NT2/D1 (cell line): ENCODE measurements around the gene GOLGA1.

Experiments
- DNase-seq: peaks from one replicate; pipeline ENCODE4 v3.0.0-alpha.2; 2011; ENCODE audit warnings: low read depth, low spot score
- H3K27me3 ChIP-seq: 2 replicates; pipeline ENCODE4 v1.6.0; 2011; ENCODE audit warnings: mild to moderate bottlenecking; ENCODE audit not compliant: insufficient read length, insufficient read depth
- H3K36me3 ChIP-seq: 2 replicates; pipeline ENCODE4 v1.6.1; 2011; ENCODE audit warnings: mild to moderate bottlenecking, low read length, mixed read lengths; ENCODE audit not compliant: insufficient read depth, insufficient read length
- H3K4me1 ChIP-seq: 2 replicates; pipeline ENCODE4 v1.5.1; 2011; ENCODE audit not compliant: insufficient read depth, insufficient read length
- H3K4me3 ChIP-seq: 2 replicates; pipeline ENCODE4 v1.5.1; 2011; ENCODE audit warnings: low read depth; ENCODE audit not compliant: insufficient read length
- H3K9ac ChIP-seq: 2 replicates; pipeline ENCODE4 v1.6.0; 2011; ENCODE audit warnings: low read depth; ENCODE audit not compliant: insufficient read length
- H3K9me3 ChIP-seq: 2 replicates; pipeline ENCODE4 v1.5.1; 2011; ENCODE audit warnings: mild to moderate bottlenecking, low read length; ENCODE audit not compliant: insufficient read depth
- SUZ12 ChIP-seq: IDR thresholded peaks from 2 replicates; pipeline ENCODE4 v1.6.1; 2011; ENCODE audit not compliant: insufficient read length, insufficient read depth; ENCODE audit errors: extremely low read depth
- YY1 ChIP-seq: IDR thresholded peaks from 2 replicates; pipeline ENCODE4 v1.6.1; 2011; ENCODE audit not compliant: insufficient read length, insufficient read depth
- ZNF274 ChIP-seq: IDR thresholded peaks from 2 replicates; pipeline ENCODE4 v1.6.1; 2011; ENCODE audit warnings: mild to moderate bottlenecking, low read depth, low read length

GOLGA1 gene, protein sequence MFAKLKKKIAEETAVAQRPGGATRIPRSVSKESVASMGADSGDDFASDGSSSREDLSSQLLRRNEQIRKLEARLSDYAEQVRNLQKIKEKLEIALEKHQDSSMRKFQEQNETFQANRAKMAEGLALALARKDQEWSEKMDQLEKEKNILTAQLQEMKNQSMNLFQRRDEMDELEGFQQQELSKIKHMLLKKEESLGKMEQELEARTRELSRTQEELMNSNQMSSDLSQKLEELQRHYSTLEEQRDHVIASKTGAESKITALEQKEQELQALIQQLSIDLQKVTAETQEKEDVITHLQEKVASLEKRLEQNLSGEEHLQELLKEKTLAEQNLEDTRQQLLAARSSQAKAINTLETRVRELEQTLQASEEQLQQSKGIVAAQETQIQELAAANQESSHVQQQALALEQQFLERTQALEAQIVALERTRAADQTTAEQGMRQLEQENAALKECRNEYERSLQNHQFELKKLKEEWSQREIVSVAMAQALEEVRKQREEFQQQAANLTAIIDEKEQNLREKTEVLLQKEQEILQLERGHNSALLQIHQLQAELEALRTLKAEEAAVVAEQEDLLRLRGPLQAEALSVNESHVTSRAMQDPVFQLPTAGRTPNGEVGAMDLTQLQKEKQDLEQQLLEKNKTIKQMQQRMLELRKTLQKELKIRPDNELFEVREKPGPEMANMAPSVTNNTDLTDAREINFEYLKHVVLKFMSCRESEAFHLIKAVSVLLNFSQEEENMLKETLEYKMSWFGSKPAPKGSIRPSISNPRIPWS

DNA sequence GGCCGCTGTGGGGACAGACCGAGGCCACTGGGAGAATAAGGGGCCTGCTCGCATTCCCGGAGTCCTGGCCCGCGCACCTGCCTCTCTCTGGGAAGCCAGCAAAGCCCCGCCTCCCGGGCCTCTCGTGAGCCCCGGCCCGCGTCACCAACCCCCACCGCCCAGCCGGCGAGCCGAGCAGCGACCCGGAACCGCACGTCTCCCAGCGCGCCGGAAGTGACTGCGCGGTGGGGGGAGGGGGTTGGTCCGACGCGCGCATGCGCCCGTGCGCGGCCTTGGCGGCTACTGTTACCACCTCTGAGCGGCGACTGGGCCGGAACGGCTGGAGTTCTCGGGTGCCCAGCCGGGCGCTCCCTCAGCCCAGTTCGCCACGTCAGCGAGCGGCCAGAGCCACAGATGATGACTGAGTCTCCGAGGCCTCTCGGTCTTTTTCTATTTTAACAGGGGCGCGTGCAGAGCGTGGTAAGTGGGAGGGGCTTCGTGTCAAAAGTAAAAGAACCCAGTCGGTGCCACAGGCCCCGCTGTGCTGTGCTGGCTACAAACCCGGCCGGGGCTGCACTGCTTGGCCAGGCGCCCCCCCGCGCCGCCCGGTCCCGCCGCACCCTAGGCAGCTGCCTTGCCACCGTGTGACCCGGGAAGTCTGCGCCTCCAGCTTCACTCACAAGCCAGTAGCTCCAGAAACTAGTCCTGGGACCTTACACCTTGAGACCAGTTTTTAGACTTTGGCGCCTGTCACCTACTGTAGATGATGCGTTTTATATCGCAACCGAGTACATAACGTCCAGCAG is at the start of gene GOLGA1:
TSS of gene GOLGA1 (minus strand) at position 190 of the 785 bp plus-strand sequence. CDS start 2,372 bp downstream, outside the sequence.
- H3K36me3 ChIP-seq, result no peaks in the 10 kb centered on the region

DNA sequence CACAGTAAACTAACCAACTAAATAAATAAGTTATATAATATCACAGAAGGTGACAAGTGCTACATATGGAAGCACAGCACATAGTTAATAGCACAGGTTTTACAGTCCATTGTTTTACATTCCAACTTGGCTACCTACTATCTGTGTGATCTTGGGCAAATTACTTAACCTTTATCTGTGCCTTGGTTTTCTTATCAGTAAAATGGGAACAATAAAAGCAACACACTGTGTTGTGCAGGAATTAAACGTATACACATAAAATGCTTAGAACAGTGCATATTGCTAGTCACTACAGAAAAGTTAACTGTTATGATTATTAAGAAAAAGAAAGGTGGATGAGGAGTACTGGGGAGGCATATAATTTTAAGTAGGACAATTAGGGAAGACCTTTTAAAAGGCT is 42.8 kb upstream of the GOLGA1 start:
- no peaks in the 10 kb centered on the region for H3K9me3 ChIP-seq
- H3K36me3 ChIP-seq, result peaks cover 12% of the 10 kb centered on the region
- H3K4me3 ChIP-seq, result no peak overlapping the region
- DNase-seq, result no peak
- H3K9ac ChIP-seq, result no peak overlapping the region
- TF ChIP-seq ZNF274 (no peak), YY1 (no peak), SUZ12 (no peak)
- no peaks in the 10 kb centered on the region for H3K4me1 ChIP-seq
- H3K27me3 ChIP-seq, result no peaks in the 10 kb centered on the region

More for the DNA sequence above, at the start of gene GOLGA1:
- Histone ChIP-seq H3K4me3 (peak within 1 kb of the TSS; percentile 64), H3K4me1 (no peaks in the 10 kb centered on the region), H3K9ac (peak within 1 kb of the TSS; percentile 84), H3K9me3 (no peaks in the 10 kb centered on the region), H3K27me3 (no peaks in the 10 kb centered on the region)
- DNase-seq, result peak; percentile 93
- TF ChIP-seq YY1 (no peak), ZNF274 (no peak), SUZ12 (no peak)

DNA sequence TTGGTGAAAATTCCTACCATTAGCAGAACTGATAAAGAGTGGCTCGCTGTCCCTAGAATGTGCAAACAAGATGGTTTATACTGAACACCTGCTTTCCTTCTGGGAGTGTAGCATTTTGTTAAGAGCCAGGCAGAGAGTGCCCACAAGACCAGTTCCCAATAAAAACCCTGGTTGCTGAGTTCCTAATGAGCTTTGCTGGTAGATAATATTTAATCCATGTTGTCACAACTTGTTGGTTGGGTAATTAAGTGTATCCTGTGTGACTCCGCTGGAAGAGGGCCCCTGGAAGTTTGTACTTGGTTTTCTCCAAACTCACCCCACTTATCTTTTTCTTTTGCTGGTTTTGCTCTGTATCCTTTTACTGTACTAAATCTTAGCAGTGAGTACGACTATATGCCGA is 39.5 kb upstream of the GOLGA1 start:
- Histone ChIP-seq H3K36me3 (peaks cover 13% of the 10 kb centered on the region), H3K9ac (no peak overlapping the region), H3K4me1 (no peaks in the 10 kb centered on the region), H3K27me3 (no peaks in the 10 kb centered on the region), H3K9me3 (no peaks in the 10 kb centered on the region), H3K4me3 (no peak overlapping the region)
- no peak for DNase-seq
- no peak for TF ChIP-seq YY1
- no peak for TF ChIP-seq SUZ12
- TF ChIP-seq ZNF274, result no peak

DNA sequence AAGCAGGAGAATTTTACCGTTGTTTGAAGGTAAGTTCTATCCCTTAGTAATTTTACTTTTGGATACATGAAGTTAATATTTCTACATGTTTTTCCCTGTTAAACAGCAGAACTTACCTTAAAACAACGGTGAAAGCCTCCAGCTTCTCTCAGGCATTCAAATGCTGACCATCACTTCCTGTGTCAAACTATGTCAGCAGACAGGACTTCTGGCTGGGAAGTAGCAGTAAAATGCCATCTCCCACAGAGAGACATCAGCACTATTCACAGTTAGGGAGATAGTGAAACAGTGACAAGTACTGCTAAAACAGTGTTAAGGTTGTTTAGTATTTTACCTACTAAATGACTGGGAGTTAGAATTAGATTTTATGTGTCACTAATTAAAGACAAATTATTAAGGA is 34.2 kb upstream of the GOLGA1 start:
- DNase-seq, result peak; percentile 59
- H3K9ac ChIP-seq, result no peak overlapping the region
- TF ChIP-seq YY1 (no peak), ZNF274 (no peak), SUZ12 (no peak)
- H3K9me3 ChIP-seq, result no peaks in the 10 kb centered on the region
- H3K36me3 ChIP-seq, result peaks cover 15% of the 10 kb centered on the region
- H3K27me3 ChIP-seq, result no peaks in the 10 kb centered on the region
- H3K4me1 ChIP-seq, result no peaks in the 10 kb centered on the region
- no peak overlapping the region for H3K4me3 ChIP-seq

DNA sequence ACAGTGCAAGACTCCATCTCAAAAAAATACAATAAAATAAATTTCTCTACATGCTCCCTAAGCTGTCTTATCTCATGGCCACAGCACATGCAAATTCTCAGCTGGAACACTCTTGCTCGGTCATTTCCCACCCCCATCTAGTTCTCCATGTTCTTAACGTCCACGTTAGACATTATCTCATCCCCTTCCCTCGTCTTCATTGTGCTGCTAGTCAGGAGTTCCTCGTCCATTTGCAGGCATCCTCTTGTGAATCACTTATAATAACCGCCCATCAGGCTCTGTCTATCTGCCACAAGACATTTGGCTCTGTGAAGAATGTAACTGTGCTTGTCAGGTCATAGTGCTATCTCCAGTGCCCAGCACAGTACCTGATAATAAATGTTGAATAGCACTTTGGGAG is 32.9 kb upstream of the GOLGA1 start:
- no peak overlapping the region for H3K4me3 ChIP-seq
- TF ChIP-seq YY1, result no peak
- no peak for TF ChIP-seq ZNF274
- TF ChIP-seq SUZ12, result no peak
- DNase-seq, result no peak
- no peaks in the 10 kb centered on the region for H3K27me3 ChIP-seq
- H3K9me3 ChIP-seq, result no peaks in the 10 kb centered on the region
- H3K9ac ChIP-seq, result no peak overlapping the region
- peaks cover 15% of the 10 kb centered on the region for H3K36me3 ChIP-seq
- no peaks in the 10 kb centered on the region for H3K4me1 ChIP-seq

DNA sequence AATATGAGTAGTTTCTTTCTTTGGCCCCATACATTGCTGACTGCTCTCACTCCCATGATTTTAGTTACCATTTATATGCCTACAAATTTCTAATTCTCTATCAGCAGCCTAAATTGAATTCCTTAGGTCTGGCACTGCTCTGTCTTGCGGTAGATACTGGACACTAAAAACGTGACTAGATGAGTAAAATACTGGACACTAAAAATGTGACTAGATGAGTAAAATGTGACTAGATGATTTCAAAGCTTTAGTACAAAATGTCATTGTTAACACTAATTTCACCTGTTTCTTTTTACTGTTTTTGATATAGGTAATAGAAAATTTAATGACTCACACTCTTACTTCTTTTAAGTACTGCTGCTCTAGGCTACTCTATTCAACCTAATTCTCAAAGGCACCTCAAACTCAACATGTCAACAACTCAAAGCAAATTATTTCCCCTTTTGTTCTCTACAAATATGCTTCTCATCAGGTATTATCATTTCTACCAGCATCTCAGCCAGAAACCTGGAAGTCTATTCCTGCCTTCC is 31.4 kb upstream of the GOLGA1 start:
- peaks cover 12% of the 10 kb centered on the region for H3K36me3 ChIP-seq
- no peaks in the 10 kb centered on the region for H3K27me3 ChIP-seq
- H3K4me3 ChIP-seq, result no peak overlapping the region
- no peak for DNase-seq
- H3K9me3 ChIP-seq, result no peaks in the 10 kb centered on the region
- H3K9ac ChIP-seq, result no peak overlapping the region
- TF ChIP-seq ZNF274 (no peak), YY1 (no peak), SUZ12 (no peak)
- no peaks in the 10 kb centered on the region for H3K4me1 ChIP-seq
